HL-60 (cell line): ENCODE data around the gene CHD9.

Experiments used
- DNase-seq, 2 experiments: peaks; one replicate each; pipeline ENCODE4 v3.0.0-alpha.2; 2010 to 2020; ENCODE audit warnings: low read depth in 1 of 2, low spot score in 1 of 2
- H3K27ac ChIP-seq: fragments of 250-450 bp; sonication (Bioruptor Pico); replicated peaks from 2 replicates; pipeline ENCODE4 v1.5.1; 2020; ENCODE audit warnings: mild to moderate bottlenecking, moderate library complexity
- H3K27me3 ChIP-seq: fragments of 250-450 bp; sonication (Bioruptor Pico); 2 replicates; pipeline ENCODE4 v1.5.1; 2021; ENCODE audit warnings: mild to moderate bottlenecking, moderate library complexity; ENCODE audit not compliant: insufficient read depth, poor library complexity, severe bottlenecking
- H3K4me3 ChIP-seq: replicated peaks from 2 replicates; pipeline ENCODE4 v1.5.1; 2011; ENCODE audit warnings: mild to moderate bottlenecking, control low read depth, low read length; ENCODE audit not compliant: insufficient read depth
- CTCF ChIP-seq: IDR thresholded peaks from one replicate; pipeline ENCODE4 v1.5.1; 2011; ENCODE audit warnings: low read length, control low read depth, inconsistent platforms; ENCODE audit not compliant: insufficient read depth
- GABPA ChIP-seq: IDR thresholded peaks from 2 replicates; pipeline ENCODE4 v1.6.1; 2012; ENCODE audit warnings: low read depth
- POLR2AphosphoS5 ChIP-seq: IDR thresholded peaks from 2 replicates; pipeline ENCODE4 v1.6.1; 2012; ENCODE audit warnings: low read depth
- REST ChIP-seq: IDR thresholded peaks from 2 replicates; pipeline ENCODE4 v1.6.1; 2012; ENCODE audit warnings: low read depth; ENCODE audit not compliant: insufficient replicate concordance
- SPI1 ChIP-seq: IDR thresholded peaks from 2 replicates; pipeline ENCODE4 v1.6.1; 2012; ENCODE audit warnings: low read depth, mild to moderate bottlenecking, borderline replicate concordance

The CHD9 gene

GRCh38 chr16:53202398-53202797, 147.6 kb downstream of the CHD9 start:
- Histone ChIP-seq H3K4me3 (no peak overlapping the region), H3K27ac (no peak overlapping the region), H3K27me3 (no peaks in the 10 kb centered on the region)
- DNase-seq: no peak
- no peak for TF ChIP-seq CTCF
- no peak for TF ChIP-seq REST
- TF ChIP-seq SPI1: no peak
- no peak for TF ChIP-seq GABPA
- no peak for TF ChIP-seq POLR2AphosphoS5

- peak; percentile 76 to 84 for DNase-seq
- Histone ChIP-seq H3K27ac (peak overlapping the region; percentile 94), H3K4me3 (peak overlapping the region; percentile 45), H3K27me3 (no peaks in the 10 kb centered on the region)
- no peak for TF ChIP-seq SPI1
- TF ChIP-seq CTCF: peak; percentile 17
- TF ChIP-seq GABPA: no peak
- peak; percentile 50; the same call in 1 of the 2 replicates for TF ChIP-seq POLR2AphosphoS5
- peak; percentile 42 for TF ChIP-seq REST
Observed at GRCh38 chr16:53207810-53208752, 153.3 kb downstream of the CHD9 start.

- TF ChIP-seq CTCF (no peak), REST (no peak), POLR2AphosphoS5 (no peak), GABPA (no peak), SPI1 (no peak)
- Histone ChIP-seq H3K27ac (peak overlapping the region; percentile 94), H3K4me3 (peak overlapping the region; percentile 45), H3K27me3 (no peaks in the 10 kb centered on the region)
- DNase-seq: no peak
Observed at GRCh38 chr16:53209429-53209828, 154.6 kb downstream of the CHD9 start.
